CMK (cell line): ENCODE results near the gene EFCAB3.
"Not testable (repeated sequence)": the region's sequence is repeated elsewhere in the genome, so short reads cannot be mapped to it uniquely, and the experiment has no call there.

ENCODE experiments used
- DNase-seq: peaks from one replicate; pipeline ENCODE4 v3.0.0-alpha.2; 2010; ENCODE audit warnings: low read depth

Gene EFCAB3

DNA sequence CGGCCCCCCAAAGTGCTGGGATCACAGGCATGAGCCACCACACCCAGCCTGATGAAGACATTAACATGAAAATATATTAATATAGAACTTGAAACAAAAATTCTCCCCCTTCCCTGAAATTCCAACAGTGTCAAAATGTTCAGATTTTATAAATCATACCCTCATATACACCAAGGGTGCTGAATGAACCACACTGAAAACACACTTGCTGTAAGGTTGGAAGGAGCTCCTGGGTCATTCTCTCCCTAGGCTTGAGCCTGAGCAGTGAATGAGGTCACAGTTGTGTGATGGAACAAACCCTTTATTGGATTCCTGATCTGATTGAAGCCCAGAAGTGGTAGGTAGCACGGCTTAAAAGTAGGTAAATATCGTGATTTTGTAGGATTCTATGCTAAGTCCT is at the start of gene EFCAB3:
Gene EFCAB3 (plus strand): TSS at position 301 of the 400 bp plus-strand sequence. CDS start 2,427 bp downstream, outside the sequence.
- DNase-seq: no peak

DNA sequence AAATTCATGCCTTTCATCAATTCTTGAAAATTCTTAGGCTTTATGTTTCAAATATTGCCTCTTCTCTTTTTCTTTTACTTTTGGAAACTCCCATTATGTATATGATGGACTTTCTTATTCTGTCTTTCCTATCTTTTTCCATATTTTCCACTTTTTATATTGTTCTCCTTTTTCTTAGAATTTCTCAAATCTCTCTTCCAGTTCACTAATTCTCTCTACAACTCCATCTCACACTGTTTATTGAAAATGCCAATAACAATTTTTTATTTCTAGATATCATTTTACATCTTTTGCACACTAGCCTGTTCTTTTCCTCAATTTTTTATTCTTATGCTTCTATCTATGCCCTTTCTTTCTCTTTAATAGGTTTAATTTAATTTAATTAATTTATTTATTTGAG is 43.8 kb upstream of the EFCAB3 start:
- DNase-seq: no peak

DNA sequence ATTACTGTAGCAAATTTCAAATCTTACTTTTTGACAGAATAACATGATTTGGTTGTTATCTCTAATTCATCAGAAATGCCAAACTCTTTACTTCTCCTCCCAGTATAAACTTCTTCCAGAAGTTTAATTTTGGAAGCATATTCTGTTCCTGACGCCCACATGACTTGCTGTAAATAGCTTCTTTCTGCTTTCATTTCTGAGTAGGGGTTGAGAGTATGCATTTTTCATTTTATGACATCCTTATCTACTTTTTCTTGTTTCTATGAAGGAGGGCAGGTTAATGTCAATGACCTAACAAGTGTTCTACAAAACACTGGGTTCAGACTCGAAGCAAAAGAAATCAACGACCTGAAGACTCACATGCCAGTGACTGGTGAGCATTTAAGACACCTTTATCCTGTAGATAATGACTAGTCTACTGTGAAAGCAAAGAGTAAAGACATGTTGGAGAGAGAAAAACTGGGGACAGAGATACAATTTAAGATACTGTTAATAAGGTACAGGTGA is 36.5 kb upstream of the EFCAB3 start:
- no peak for DNase-seq

DNA sequence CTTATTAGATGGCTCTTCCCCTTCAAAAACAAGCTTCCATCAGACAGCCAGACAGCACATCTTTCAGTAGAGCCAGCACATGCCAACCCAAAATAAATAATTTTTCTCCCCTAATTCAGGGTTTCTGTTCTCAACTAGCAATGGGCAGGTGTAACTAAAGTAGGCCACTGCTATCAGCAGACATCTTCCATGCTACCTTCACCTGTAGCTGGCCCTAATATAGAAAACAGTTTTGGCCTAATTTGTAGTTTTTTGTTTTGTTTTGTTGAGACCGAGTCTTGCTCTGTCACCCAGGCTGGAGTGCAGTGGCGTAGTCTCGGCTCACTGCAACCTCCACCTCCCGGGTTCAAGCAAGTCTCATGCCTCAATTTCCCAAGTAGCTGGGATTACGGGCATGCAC is 29.2 kb upstream of the EFCAB3 start:
- no peak for DNase-seq

DNA sequence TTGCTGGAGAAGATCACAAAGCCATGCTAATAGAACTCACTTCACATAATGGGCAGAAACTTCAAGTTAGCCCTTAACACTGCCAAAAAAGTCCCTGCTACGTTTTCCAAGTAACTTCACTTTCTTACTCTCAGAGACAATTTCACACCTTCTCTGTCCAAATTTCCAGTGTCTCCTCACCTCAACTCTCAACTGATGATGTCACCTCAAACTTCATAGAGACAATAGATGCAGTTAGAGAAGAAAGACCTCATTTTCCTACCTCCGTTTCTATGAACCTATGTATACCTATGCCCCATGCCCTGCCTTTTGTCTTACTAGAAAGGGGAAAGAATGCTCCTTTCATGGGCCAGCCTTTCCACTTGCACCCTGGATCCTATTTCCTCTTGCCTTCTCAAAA is 14.2 kb upstream of the EFCAB3 start:
- DNase-seq: no peak

DNA sequence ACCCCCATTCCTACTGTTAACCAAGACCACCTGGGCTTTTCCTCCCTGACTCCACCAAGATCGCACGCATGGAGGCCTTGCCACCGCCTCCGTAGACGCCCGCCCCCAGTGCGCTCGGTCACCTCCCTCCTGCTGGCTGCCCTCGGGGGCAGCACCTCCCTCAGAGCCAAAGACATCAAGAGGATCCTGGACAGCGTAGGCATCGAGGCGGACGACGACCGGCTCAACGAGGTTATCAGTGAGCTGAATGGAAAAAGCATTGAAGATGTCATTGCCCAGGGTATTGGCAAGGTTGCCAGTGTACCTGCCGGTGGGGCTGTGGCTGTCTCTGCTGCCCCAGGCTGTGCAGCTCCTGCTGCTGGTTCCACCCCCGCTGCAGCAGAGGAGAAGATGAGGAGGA is 1.2 kb downstream of the EFCAB3 start:
- DNase-seq: no peak

DNA sequence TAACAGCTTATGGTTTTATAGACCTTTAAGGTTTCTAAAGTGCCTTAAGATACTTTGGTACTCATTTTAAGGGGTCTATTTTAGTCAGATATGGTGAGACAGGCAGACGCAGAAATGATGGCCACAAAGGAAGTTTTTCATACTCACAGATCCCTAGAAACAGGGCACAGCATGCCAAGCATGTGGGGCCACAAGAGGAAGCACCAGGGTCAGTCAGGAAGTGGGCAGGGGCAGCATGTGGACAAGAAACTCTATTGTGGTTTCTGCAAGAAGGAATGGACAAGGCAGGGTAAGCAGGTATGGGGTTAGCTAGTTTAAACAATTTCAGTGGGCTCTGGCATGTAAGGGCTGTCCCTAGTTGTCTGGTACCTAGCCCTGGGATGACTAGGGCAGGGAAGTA is 8.5 kb downstream of the EFCAB3 start:
- peak; percentile 20 for DNase-seq

DNA sequence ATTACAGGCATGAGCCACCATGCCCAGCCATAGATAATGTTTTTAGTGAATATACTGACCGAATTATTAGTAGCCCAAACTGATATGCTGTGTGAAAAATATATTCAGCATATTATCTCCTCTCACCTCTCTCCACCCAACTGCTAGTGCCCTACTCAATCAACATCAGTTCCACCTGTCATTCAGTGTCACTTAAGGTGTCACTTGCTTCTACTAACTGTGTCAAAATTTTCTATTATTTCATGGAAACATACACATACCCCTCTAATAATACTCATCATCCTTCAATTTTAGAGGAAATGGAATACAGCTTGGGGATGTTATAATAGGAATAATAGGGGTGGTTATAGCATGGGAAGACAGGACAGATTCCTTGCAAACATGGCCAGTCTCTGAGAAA is 12.6 kb downstream of the EFCAB3 start:
- no peak for DNase-seq

DNA sequence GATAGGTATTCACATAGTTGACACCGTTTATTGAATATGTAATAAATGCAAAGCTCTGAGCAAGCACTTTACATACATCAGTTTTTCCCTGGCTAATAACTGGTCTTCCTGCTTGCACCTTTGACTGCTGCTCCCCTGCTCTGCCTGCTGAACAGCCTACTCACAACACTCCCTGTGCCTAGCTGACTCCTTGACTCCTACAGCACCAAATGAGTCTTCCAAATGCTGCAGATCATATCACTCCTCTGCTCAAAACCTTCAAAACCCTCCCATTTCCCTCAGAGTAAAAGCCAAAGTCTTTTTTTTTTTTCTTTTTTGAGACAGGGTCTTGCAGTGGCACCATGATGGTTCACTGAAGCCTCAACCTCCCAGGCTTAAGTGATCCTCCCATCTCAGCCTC is 18.5 kb downstream of the EFCAB3 start:
- no peak for DNase-seq

DNA sequence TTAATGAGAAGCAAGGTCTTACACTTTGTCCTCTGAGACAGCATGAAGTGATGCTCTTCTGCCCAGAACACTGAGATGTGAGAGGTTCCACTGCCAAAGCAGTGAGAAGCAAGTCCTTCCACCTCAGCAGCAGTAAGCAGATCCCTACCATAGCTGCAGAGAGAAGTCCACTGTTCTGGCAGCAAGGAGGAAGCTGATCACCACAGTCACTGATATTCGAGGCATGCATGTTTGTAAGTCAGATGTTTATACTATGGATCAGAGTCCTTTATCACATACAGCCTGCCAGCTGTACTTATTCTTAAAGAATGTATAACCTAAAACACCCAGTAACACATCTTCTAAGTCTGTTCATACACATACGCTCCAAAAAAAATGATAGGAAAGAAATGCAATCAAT is 25.1 kb downstream of the EFCAB3 start:
- DNase-seq: no peak

DNA sequence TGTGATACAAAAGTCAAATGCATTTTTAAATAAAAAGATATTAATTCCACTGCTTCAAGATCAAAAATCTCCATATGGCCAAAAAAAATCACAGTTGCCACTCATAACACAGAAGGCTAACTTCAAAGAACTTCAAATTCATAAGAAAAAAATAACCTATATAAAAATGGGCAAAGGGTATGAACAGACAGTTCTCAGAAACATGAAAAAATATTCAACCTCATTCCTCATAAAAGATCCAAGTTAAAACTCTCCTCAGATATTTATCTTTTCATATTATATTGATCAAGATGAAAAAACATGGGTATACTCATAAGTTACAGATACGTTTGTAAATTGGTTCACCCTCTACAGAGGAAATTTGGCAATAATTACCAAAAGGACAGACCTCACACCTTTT is 32.7 kb downstream of the EFCAB3 start:
- not testable (repeated sequence) for DNase-seq

DNA sequence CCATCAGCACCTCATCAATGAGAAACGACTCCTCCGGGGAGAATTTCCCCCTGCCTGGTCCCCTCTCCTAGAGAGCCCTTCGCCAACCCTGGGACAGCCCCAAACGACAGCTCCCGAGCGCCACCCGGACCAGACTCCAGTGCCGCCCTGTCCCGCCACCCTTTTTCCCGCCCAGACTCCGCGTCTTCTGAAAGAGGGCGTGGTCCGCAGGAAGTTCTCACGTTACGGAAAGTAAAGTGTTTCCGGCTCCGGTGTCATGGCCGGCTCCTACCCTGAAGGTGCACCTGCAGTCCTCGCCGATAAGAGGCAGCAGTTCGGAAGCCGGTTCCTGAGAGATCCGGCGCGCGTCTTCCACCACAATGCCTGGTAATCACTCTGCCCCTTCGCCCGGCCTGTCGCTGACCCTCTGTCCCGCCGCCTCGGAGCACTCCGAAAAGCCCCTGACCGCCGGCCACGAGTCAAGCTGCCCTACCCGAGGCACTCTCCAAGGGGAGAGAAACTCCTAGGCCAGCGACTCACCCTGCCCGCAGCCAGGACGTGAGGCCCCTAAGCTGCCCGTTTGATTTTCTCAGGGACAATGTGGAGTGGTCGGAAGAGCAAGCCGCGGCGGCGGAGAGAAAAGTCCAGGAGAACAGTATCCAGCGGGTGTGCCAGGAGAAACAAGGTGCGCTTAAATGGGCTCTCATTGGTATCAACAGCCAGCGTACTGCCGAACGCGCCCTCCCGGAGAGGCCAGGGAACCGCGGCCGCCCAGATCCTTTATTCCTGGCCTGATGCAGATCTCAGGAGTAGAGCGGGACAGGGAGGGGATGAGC is 43.5 kb downstream of the EFCAB3 start, which contains the start of gene METTL2A:
Gene METTL2A (plus strand): TSS at position 251 of the 815 bp plus-strand sequence. CDS start 6 bp downstream, at position 257.
- DNase-seq: peak; percentile 82

DNA sequence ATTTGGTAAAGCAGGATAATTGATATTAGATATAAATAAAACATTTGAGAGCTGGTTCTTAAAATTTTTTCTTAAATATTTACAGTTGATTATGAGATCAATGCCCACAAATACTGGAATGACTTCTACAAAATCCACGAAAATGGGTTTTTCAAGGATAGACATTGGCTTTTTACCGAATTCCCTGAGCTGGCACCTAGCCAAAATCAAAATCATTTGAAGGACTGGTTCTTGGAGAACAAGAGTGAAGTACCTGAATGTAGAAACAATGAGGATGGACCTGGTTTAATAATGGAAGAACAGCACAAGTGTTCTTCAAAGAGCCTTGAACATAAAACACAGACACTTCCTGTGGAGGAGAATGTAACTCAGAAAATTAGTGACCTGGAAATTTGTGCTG is 45.9 kb downstream of the EFCAB3 start:
- not testable (repeated sequence) for DNase-seq

DNA sequence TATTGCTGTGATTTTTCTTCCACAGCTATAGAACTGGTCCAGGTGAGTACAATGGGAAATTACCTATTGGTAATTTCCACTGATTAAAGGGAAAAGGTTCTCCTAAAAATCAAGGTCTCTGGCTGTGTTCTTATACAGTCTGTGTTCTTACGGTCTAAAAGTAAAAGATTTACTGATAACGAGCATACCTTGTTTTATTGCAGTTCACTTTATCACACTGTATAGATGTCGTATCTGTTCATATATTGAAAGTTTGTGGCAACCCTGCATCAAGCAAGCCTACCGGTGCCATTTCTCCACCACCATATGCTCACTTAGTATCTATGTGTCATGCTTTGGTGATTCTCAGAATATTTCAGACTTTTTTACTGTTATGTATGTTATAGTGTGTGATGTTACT is 54.9 kb downstream of the EFCAB3 start:
- not testable (repeated sequence) for DNase-seq

DNA sequence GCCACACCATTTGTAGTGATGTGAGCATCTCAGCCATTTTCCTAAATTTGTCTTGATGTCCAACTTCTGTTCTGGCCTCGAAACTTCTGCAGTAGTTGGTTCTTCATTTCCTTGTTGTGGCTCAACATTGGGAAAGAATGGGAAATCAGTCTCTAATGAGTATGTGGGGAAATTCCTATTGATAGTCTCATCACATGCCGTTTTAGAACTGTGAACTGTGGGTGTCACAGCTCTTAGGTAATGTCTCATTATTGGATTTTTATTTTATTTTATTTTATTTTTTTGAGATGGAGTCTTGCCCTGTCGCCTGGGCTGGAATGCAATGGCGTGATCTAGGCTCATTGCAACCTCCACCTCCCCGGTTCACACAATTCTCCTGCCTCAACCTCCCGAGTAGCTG is 60.8 kb downstream of the EFCAB3 start:
- not testable (repeated sequence) for DNase-seq

DNA sequence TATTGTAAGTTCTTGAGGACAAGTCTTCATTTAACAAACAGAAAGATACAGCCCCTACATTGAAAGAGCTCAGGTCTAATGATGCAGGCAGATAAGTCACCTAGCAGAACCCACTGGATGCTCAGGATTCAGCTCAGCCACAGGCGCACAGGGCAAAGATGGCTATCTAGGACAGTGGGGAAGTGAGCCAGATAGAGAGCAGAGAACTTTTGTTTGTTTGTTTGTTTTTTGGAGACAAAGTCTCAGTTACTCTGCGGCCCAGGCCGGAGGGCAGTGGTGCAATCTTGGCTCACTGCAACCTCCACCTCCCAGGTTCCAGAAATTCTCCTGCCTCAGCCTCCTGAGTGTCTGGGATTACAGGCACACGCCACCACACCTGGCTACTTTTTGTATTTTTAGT is 63.7 kb downstream of the EFCAB3 start:
- no peak for DNase-seq

DNA sequence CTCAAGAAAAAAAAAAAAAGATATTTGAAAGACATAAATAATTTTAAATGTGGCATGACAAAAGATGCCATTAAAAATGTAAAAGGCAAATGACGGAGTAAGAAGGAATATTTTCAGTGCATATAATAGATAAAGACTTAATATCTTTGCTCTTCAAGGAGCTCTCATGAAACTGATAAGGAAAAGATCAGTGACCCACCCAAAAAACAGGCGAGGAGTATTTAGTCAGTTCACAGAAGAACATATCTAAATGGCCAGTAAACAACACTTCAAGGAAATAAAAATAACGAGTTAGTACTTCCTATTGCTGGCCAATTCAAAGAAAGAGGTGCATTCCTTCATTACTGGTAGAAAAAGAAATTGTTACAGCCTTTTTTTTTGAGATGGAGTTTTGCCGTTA is 65.4 kb downstream of the EFCAB3 start:
- not testable (repeated sequence) for DNase-seq

DNA sequence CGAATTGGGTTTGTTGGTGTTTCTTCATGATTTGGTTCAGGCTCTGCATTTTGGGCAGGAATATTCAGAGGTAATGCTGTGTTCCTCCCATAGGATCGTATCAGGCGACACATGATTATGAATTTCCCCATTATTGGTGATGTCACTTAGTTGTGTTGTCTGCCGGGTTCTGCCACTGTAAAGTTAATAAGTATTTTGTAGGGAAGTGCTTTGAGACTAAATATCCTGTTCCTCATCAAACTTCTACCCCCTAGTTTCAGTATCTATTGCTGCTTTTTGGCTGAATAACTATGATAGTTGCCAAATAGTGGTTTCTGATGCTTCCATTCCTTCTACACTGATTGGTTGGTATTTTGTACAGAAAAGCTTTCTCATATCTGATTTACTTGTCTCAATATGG is 71.8 kb downstream of the EFCAB3 start:
- not testable (repeated sequence) for DNase-seq

DNA sequence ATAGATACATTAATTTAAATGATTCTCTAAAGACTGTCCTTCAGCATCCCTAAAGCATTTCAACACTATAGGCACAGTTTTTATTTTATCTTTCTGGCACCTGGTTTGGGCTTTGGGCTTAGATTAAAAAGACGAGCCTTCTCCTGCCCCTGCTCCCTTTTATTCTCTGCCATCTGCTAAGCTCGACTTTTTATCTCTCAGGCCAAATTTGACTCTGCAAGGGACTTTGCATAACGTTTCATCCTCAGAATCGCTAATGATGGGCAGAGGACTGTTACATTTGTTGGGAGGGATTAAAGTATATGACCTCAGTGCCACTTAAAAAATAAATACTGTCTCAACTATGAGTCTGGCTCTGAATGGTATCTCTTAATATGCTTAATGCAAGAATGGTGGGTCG is 72.7 kb downstream of the EFCAB3 start:
- not testable (repeated sequence) for DNase-seq

DNA sequence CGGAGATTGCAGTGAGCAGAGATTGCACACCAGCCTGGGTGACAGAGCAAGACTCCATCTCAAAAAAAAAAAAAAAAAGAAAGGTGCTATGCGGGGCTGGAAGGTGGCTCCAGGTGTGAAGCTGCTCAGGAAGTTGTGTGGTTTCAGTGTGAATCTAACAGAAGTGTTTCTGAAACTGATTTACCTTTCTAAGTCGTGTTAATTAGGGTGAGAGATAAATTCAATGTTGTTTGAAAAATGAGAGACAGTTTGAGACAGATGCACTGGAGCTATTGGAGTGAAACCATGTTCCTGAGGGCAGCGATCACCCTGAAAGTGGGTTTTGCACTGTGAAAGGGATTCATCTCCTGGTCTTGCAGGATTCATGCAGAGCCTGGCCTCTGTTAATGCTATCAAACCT is 73.3 kb downstream of the EFCAB3 start:
- DNase-seq: not testable (repeated sequence)

DNA sequence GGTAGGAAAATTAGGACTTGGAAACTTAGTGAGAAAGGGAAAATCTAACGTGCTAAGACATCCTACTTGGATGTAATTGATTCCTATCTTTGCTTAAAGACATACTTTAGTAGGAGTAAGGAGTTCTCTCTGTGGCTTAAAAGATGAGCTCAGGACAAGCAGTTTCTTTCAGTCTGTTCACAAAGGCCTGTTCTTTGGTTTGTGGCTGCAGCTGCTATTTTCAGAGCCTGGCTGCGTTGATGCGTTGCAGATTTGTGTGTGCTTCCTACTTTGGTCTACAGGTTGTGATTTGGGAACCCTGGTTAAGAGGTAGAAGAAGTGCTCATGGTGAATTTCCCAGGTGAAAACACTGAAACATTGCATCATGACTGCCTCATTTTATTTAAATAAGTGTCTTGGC is 73.8 kb downstream of the EFCAB3 start:
- not testable (repeated sequence) for DNase-seq

DNA sequence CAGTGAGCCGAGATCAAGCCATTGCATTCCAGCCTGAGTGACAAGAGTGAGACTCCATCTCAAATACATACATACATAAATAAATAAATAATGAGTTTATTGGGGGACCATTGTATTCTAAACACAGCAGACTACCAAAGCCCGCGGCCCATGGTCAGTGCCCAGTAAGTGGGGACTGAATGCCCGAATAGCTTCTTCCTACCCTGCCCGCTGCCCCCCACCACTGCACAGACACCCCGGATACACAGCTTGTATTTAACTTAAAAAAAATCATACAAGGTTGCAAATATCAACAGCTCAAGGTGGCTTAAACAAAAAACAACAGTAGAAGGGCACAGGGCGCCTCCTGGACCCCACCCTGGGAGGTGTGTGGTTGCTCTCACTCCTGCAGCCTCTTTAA is 75.7 kb downstream of the EFCAB3 start:
- DNase-seq: no peak

DNA sequence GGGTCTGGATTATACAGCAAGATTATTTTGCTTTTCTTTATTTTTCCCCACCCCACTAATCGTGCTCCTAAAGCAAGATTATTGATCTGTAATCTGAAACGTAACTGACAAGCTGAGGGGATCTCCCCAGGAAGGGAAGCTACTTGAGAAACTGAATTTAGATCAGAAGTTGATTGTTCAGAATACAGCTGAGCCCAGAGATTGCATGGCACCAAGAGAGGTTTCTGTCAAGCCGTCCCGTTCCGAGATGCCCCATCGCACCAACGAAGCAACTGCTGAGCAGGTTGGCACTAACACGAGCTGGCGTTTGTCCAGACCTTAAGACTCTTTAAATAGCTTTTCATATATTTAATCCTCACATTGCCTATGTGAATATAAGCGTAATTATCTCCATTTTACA is 78.1 kb downstream of the EFCAB3 start:
- DNase-seq: not testable (repeated sequence)

DNA sequence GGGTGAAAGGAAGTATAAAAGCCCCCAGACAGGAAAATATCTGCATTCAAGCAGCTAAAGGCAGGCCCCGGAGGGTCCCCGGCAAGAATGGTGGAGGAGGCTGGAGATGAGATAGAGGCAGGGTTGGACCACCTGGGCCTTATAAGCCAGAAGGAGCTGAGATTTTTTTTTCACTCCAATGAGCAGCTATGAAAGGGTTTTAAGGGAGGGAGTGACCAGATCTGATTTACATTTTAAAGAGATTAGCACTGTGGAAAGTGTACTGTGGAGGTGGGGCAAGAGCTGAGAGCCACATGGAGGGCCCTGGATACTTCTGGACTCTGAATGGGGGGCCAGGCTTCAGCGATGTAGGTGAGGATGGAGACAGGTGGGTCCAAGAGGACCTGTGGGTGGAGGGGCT is 84.1 kb downstream of the EFCAB3 start:
- not testable (repeated sequence) for DNase-seq
